D721Med (cell line): ENCODE measurements around the gene FLT1.

ENCODE experiments used
- DNase-seq: peaks from one replicate; pipeline ENCODE4 v3.0.0; 2011; ENCODE audit warnings: low spot score; ENCODE audit not compliant: insufficient read length
- FAIRE-seq: peaks from 2 replicates; lab custom pipeline; 2011; peaks lifted over from hg19 to GRCh38; lab: Jason Lieb, UNC
- TF ChIP-seq, protein P1 (sequence below): IDR thresholded peaks from 2 replicates; pipeline ENCODE4 v1.5.1; 2012; ENCODE audit warnings: mild to moderate bottlenecking, control low read depth; ENCODE audit not compliant: insufficient read depth; ENCODE audit errors: missing control alignments

The FLT1 gene

GRCh38 chr13:28505543-28506135 is 10.7 kb upstream of the FLT1 start:
- TF ChIP-seq, protein P1, sequence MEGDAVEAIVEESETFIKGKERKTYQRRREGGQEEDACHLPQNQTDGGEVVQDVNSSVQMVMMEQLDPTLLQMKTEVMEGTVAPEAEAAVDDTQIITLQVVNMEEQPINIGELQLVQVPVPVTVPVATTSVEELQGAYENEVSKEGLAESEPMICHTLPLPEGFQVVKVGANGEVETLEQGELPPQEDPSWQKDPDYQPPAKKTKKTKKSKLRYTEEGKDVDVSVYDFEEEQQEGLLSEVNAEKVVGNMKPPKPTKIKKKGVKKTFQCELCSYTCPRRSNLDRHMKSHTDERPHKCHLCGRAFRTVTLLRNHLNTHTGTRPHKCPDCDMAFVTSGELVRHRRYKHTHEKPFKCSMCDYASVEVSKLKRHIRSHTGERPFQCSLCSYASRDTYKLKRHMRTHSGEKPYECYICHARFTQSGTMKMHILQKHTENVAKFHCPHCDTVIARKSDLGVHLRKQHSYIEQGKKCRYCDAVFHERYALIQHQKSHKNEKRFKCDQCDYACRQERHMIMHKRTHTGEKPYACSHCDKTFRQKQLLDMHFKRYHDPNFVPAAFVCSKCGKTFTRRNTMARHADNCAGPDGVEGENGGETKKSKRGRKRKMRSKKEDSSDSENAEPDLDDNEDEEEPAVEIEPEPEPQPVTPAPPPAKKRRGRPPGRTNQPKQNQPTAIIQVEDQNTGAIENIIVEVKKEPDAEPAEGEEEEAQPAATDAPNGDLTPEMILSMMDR: no peak
- no peak for DNase-seq
- no peak for FAIRE-seq

DNA sequence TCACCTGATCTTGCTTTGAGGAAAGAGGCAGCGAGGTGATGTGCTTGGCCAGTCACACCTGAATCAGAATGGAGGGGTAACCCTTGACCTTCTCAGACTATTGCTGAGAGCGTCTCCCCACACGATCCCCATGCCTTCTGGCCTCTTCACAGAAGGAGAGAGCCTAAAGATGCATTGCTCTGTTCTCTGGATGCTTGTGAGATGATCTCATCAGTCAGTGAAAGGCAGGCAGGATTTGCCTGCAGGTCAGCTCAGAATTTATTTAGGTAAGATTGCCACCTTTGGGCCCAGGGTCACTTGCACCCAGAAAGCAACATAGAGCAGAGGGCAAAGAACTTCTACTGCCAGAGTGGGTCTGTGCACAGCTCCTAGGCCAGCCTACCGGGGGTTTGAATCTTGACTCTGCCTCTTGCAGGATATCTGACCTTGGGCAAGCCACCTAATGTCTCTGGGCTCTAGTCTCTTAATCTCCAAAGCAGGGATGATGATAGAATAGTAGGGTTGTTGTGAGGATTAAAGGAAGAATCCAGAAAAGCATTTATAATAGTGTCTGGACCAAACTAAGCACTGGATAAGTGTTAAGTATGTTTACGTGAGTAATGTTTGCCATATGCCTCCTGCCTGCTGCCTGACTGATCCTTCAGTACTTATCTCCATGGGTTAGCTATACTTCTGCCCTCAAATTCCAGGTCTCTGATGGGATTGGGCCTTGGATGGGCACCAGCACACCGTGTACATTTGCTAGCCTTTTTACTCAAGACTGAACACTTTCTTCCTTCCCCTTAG is 8.4 kb upstream of the FLT1 start:
- TF ChIP-seq, protein P1: no peak
- no peak for DNase-seq

DNA sequence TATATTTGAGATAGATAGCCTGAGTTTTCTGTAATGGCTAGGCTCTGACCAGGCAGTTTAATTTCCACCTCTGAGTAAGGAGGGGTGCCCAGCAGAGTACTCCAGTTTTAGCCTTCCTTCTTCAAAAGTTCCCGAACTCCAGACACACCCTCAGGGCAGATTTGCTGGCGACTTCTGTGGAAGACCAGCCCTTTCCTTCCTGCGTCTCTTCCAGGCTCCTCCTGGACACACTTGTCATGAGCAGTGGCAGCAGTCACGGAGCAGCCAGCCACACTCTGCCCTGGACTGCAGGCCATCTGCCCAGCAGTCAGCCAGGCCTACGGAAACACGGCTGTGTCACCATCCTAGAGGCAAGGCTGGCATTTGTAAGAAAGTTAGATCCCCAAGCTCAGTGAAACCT is 6.6 kb upstream of the FLT1 start:
- DNase-seq: no peak
- TF ChIP-seq, protein P1: no peak
- no peak for FAIRE-seq

More for the DNA sequence above, 8.4 kb upstream of the FLT1 start:
- peak; percentile 63 for FAIRE-seq

- FAIRE-seq (no peak), DNase-seq (no peak)
- TF ChIP-seq, protein P1: no peak
Observed at GRCh38 chr13:28499609-28500008, 4.7 kb upstream of the FLT1 start.

- TF ChIP-seq, protein P1: no peak
- FAIRE-seq (no peak), DNase-seq (no peak)
Observed at GRCh38 chr13:28498481-28499115, 3.7 kb upstream of the FLT1 start.

DNA sequence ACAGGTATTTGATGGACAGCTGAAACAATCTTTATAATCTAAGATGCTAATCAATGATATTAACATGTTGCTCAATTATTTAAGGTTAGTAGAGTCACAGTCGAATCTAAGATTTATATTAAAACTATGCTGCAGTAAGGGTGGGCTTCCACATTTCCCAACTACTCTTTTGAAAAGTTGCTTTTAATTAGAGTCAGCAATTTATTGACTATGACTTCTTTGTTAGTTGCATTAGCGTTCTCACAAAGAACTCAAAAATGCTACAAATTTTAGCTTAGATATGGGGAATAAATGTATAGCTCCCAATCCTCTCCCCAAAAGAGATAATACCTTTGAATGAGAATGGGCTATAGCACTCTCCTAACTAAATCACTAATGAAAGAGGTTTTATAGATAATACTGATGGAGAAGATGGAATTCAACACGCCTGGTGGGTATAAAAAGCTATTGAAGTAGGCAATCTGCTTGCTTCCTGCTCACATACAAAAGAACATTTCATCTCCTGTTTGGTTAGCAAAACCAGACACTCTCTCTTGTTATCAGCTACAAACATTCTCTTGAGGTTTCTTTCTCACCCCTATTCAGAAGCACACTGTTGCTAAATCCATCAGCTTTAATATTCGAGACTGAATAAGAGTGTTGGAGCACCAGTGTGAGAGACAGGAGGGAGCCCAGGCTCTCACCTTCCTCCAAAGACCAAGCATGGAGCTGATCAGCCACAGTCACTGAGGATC is 2.4 kb upstream of the FLT1 start:
- no peak for FAIRE-seq
- TF ChIP-seq, protein P1: no peak
- no peak for DNase-seq
